Measurements from ENCODE around the gene DEGS1. TPM values are rescaled to one million over a fixed set of nuclear protein-coding genes. Genes with fewer than 3 reads are reported as not detected.

Gene DEGS1
- total and polyA plus RNA-seq, 2 experiments from 2014 or later, result 36.4 to 98.2 TPM

DNA sequence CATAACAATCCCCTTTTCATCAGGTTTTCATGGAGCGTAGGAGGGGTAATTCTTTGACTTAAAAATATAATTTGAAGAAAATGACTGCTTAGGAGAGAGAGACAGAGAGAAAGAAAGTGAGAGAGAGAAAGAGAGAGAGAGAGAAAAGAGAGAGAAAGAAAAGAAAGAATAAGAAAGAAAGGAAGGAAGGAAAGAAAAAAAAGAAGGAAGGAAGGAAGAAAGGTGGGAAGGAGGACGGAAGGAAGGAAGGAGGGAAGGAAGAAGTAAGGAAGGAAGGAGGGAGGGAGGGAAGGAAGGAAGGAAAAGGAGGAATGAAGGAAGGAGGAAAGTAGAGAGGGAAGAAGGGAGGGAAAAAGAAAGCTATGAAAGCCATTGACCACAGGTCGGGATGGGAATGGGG lies 10.8 kb upstream of the DEGS1 start:
- no peak for TF ChIP-seq CTCF (IDR thresholded peaks at IDR 0.05; ENCODE audit: low read depth, low read length)
- H3K27me3 ChIP-seq, result no peaks in the 10 kb centered on the region
- no peak overlapping the region for H3K27ac ChIP-seq
- H3K9me3 ChIP-seq (ENCODE audit: low read depth), result no peaks in the 10 kb centered on the region
- H3K36me3 ChIP-seq, result no peaks in the 10 kb centered on the region
- no peaks in the 10 kb centered on the region for H3K4me1 ChIP-seq (ENCODE audit: low read depth)
- no peak overlapping the region for H3K4me3 ChIP-seq
- no peak for DNase-seq (ENCODE audit: low read depth in 1 of 2, low spot score in 1 of 2)

DNA sequence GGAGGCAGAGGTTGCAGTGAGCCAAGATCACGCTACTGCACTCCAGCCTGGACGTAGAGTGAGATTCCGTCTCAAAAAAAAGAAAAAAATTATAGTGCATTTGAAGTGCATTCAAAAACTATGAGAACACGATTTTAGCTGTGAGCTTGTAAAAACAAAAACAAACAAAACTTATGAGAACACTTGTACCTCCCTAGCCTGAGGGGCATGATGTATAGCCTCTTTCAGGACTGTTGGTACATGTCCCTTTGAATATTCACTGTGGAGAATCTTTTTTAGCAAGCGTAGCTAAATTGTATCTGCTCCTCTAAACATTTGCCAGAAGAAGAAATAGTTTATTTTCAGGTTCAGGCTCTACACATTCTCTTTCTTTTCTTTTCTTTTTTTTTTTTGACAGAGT lies 9.5 kb upstream of the DEGS1 start:
- H3K27ac ChIP-seq, result no peak overlapping the region
- no peak for TF ChIP-seq CTCF (IDR thresholded peaks at IDR 0.05; ENCODE audit: low read depth, low read length)
- H3K36me3 ChIP-seq, result no peaks in the 10 kb centered on the region
- no peak overlapping the region for H3K4me3 ChIP-seq
- no peak for DNase-seq (ENCODE audit: low read depth in 1 of 2, low spot score in 1 of 2)
- no peaks in the 10 kb centered on the region for H3K4me1 ChIP-seq (ENCODE audit: low read depth)
- no peaks in the 10 kb centered on the region for H3K9me3 ChIP-seq (ENCODE audit: low read depth)
- H3K27me3 ChIP-seq, result no peaks in the 10 kb centered on the region

- H3K27ac ChIP-seq, result no peak overlapping the region
- H3K4me1 ChIP-seq (ENCODE audit: low read depth), result no peaks in the 10 kb centered on the region
- no peaks in the 10 kb centered on the region for H3K9me3 ChIP-seq (ENCODE audit: low read depth)
- no peaks in the 10 kb centered on the region for H3K27me3 ChIP-seq
- peak; percentile 17 to 38 for DNase-seq (ENCODE audit: low read depth in 1 of 2, low spot score in 1 of 2)
- H3K36me3 ChIP-seq, result no peaks in the 10 kb centered on the region
- no peak overlapping the region for H3K4me3 ChIP-seq
- TF ChIP-seq CTCF (IDR thresholded peaks at IDR 0.05; ENCODE audit: low read depth, low read length), result no peak
Observed at GRCh38 chr1:224175617-224176016, 7.4 kb upstream of the DEGS1 start.

- Histone ChIP-seq H3K4me1 (ENCODE audit: low read depth) (no peaks in the 10 kb centered on the region), H3K9me3 (ENCODE audit: low read depth) (no peaks in the 10 kb centered on the region), H3K36me3 (no peaks in the 10 kb centered on the region), H3K27ac (no peak overlapping the region), H3K4me3 (no peak overlapping the region), H3K27me3 (no peaks in the 10 kb centered on the region)
- no peak for DNase-seq (ENCODE audit: low read depth in 1 of 2, low spot score in 1 of 2)
- no peak for TF ChIP-seq CTCF (IDR thresholded peaks at IDR 0.05; ENCODE audit: low read depth, low read length)
Observed at GRCh38 chr1:224177356-224177999, 5.6 kb upstream of the DEGS1 start.

- no peaks in the 10 kb centered on the region for H3K9me3 ChIP-seq (ENCODE audit: low read depth)
- H3K27me3 ChIP-seq, result no peaks in the 10 kb centered on the region
- H3K4me3 ChIP-seq, result no peak overlapping the region
- no peak overlapping the region for H3K27ac ChIP-seq
- no peak for DNase-seq (ENCODE audit: low read depth in 1 of 2, low spot score in 1 of 2)
- TF ChIP-seq CTCF (IDR thresholded peaks at IDR 0.05; ENCODE audit: low read depth, low read length), result no peak
- no peaks in the 10 kb centered on the region for H3K36me3 ChIP-seq
- no peaks in the 10 kb centered on the region for H3K4me1 ChIP-seq (ENCODE audit: low read depth)
Observed at GRCh38 chr1:224178894-224179293, 4.1 kb upstream of the DEGS1 start.

All from cardiac muscle cell (in vitro differentiated cells and primary cell).